Thoracic aorta endothelial cell (primary cell): ENCODE results near the gene PTGER4. TPM values are rescaled to one million over a fixed set of nuclear protein-coding genes. Genes with fewer than 3 reads are reported as not detected.

Experiments used
- small RNA-seq: library from RNA; depleted of rRNA; stranded (forward); fragments of <200 nt; gene quantifications from one replicate; pipeline ENCODE3, GENCODE V24; 2012
- total RNA-seq: library from RNA; depleted of rRNA; stranded (reverse); fragments of >200 nt; gene quantifications from 2 replicates; pipeline ENCODE4 v1.2.3, GENCODE V29; 2012

PTGER4 gene
- total RNA-seq, result 94.7 and 114 TPM in 2 replicates

DNA sequence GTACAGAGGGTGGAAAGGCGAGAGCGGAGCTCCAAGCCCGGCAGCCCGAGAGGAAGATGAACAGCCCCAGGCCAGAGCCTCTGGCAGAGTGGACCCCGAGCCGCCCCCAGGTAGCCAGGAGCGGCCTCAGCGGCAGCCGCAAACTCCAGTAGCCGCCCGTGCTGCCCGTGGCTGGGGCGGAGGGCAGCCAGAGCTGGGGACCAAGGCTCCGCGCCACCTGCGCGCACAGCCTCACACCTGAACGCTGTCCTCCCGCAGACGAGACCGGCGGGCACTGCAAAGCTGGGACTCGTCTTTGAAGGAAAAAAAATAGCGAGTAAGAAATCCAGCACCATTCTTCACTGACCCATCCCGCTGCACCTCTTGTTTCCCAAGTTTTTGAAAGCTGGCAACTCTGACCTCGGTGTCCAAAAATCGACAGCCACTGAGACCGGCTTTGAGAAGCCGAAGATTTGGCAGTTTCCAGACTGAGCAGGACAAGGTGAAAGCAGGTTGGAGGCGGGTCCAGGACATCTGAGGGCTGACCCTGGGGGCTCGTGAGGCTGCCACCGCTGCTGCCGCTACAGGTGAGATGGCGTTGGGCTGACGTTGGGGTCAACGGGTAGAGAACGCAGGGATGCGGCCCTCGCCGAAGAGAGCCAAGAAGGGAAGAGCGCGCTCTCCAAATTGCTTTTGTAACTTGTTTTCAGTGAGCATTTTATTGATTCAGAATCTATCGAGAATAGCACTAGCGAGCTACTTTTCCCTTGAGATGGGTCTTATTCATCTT lies at the start of gene PTGER4:
Gene PTGER4 (plus strand): TSS at position 3 of the 769 bp plus-strand sequence. CDS start 1,079 bp downstream, outside the sequence.

Small RNA genes lying within 50 kb of the gene (small RNA-seq; reads per million reads assigned to genes)
- not detected for gene RF00092

Other genes starting within 250 kb of the PTGER4 start
- gene TTC33, start 76.0 kb downstream of the PTGER4 start, total RNA-seq, result 18.6 and 23.9 TPM in 2 replicates
- gene PRKAA1, start 118.5 kb downstream of the PTGER4 start, total RNA-seq, result 168 and 170 TPM in 2 replicates
- 172 and 319 TPM in 2 replicates for gene RPL37, start 155.3 kb downstream of the PTGER4 start, total RNA-seq
- gene CARD6, start 161.5 kb downstream of the PTGER4 start, total RNA-seq, result 44.7 and 45.9 TPM in 2 replicates
- gene C7, start 229.6 kb downstream of the PTGER4 start, total RNA-seq, result 1.7 TPM in 1 of 2 replicates, not detected in the other